Prostate gland (tissue), 2 donors: ENCODE results near the gene CENPVL2.
"Not testable (repeated sequence)": the region's sequence is repeated elsewhere in the genome, so short reads cannot be mapped to it uniquely, and the experiment has no call there.

ENCODE experiments used
- CTCF ChIP-seq, 4 experiments: fragments of 200-600 bp in 2 of 4; fragments of 450-650 bp in 2 of 4; sonication (generic) in 2 of 4; IDR thresholded peaks; 1 replicate in 3 of 4; 2 replicates in 1 of 4; pipeline ENCODE4 v1.5.1; 2016 to 2019; ENCODE audit warnings: antibody characterized with exemption in 4 of 4, mild to moderate bottlenecking in 2 of 4, moderate library complexity in 2 of 4
- POLR2AphosphoS5 ChIP-seq: sonication (generic); formaldehyde crosslinking; IDR thresholded peaks from one replicate; pipeline ENCODE4 v1.6.1; 2017; ENCODE audit warnings: antibody characterized with exemption

GRCh38 chrX:51682720-51683062, at the start of gene CENPVL2:
- not testable (repeated sequence) for TF ChIP-seq POLR2AphosphoS5; CTCF (IDR thresholded peaks at IDR 0.05)
